ENCODE data around the gene ST3GAL3. TPM values are rescaled to one million over a fixed set of nuclear protein-coding genes. Genes with fewer than 3 reads are reported as not detected.

The ST3GAL3 gene
- total RNA-seq, 1 donor from 2014 or later, result 18.7 TPM

DNA sequence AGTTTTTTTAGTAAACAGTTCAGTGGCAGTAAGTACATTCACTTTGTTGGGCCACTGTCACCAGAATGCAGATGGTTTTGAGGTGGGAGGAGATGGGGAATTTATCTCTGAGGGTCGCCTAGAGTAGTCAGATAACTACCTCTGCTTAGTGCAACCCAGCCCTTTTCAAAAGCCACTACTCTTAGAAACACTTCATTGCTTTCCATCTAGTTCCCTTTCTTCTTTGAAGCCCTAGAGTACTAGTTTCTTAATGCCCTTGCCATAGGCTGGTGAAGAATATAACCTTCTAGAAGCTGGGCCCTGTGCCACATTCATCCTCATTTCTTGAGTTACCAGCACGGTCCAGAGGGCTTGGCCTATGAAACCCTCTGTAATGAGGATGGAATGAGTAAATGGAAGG, 28.4 kb upstream of the ST3GAL3 start:
- H3K4me1 ChIP-seq, result peaks cover 3% of the 10 kb centered on the region
- H3K27me3 ChIP-seq, result no peaks in the 10 kb centered on the region
- peaks cover 0 to 46% of the 10 kb centered on the region in 2 donors for H3K36me3 ChIP-seq
- no peak overlapping the region for H3K4me3 ChIP-seq
- no peak for DNase-seq (ENCODE audit: extremely low spot score in 2 of 2)
- no peak overlapping the region for H3K27ac ChIP-seq
- intact Hi-C loops (cut with DNase I), result no loop called here
- TF ChIP-seq POLR2A (IDR thresholded peaks at IDR 0.05) (no peak), POLR2AphosphoS5 (IDR thresholded peaks at IDR 0.05; ENCODE audit: insufficient read depth in 1 of 2, low read depth in 1 of 2) (no peak)
- TF ChIP-seq, protein P1, sequence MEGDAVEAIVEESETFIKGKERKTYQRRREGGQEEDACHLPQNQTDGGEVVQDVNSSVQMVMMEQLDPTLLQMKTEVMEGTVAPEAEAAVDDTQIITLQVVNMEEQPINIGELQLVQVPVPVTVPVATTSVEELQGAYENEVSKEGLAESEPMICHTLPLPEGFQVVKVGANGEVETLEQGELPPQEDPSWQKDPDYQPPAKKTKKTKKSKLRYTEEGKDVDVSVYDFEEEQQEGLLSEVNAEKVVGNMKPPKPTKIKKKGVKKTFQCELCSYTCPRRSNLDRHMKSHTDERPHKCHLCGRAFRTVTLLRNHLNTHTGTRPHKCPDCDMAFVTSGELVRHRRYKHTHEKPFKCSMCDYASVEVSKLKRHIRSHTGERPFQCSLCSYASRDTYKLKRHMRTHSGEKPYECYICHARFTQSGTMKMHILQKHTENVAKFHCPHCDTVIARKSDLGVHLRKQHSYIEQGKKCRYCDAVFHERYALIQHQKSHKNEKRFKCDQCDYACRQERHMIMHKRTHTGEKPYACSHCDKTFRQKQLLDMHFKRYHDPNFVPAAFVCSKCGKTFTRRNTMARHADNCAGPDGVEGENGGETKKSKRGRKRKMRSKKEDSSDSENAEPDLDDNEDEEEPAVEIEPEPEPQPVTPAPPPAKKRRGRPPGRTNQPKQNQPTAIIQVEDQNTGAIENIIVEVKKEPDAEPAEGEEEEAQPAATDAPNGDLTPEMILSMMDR (IDR thresholded peaks at IDR 0.05), result no peak
- H3K9me3 ChIP-seq, result no peaks in the 10 kb centered on the region

DNA sequence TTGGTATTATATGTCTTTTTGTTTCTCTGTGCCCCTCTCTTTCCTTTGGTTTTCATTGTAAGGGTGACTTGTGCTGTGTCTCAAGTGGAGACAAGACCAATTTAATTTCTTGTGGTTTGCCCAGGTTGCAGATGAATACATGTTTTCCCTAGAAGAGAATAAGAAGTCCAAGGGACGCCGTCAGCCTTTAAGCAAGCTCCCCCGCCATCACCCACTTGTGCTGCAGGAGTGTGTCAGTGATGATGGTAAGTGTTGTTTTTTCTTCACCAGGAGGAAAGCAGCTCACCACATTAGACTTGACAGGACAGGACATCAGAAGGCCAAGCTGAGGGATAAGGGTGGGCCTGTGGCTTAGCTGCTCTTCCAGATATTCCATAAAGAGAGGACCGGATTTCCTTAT, 23.8 kb upstream of the ST3GAL3 start:
- intact Hi-C loops (cut with DNase I), result no loop called here
- Histone ChIP-seq H3K9me3 (no peaks in the 10 kb centered on the region), H3K4me3 (no peak overlapping the region), H3K4me1 (peaks cover 6% of the 10 kb centered on the region), H3K27ac (no peak overlapping the region), H3K27me3 (no peaks in the 10 kb centered on the region), H3K36me3 (peaks cover 4 to 77% of the 10 kb centered on the region in 2 donors)
- no peak for TF ChIP-seq POLR2AphosphoS5 (IDR thresholded peaks at IDR 0.05; ENCODE audit: insufficient read depth in 1 of 2, low read depth in 1 of 2)
- no peak for TF ChIP-seq POLR2A (IDR thresholded peaks at IDR 0.05)
- TF ChIP-seq, protein P1 (IDR thresholded peaks at IDR 0.05), result no peak
- DNase-seq (ENCODE audit: extremely low spot score in 2 of 2), result no peak

DNA sequence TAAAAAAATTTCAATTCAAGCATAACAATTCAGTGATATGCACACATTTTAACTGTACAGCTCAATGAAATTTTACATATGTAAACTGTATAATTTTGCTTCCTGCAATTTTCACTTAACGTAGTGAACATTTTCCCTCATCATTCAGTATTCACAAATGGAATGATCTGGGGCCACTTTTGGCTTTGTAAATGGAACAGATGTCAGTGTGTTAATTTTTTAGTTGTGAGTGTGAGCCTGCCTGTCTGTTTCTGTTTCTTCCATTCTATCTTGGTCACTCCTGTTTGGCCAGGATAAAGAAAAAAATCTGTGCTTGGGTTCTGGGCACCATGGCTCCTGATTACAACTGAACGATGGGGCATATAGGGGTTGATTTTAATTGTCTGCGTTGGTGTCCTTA, 20.5 kb upstream of the ST3GAL3 start:
- intact Hi-C loops (cut with DNase I), result no loop called here
- Histone ChIP-seq H3K27me3 (no peaks in the 10 kb centered on the region), H3K4me3 (no peak overlapping the region), H3K27ac (no peak overlapping the region), H3K36me3 (peaks cover 7 to 91% of the 10 kb centered on the region in 2 donors), H3K4me1 (peaks cover 6% of the 10 kb centered on the region), H3K9me3 (no peaks in the 10 kb centered on the region)
- DNase-seq (ENCODE audit: extremely low spot score in 2 of 2), result no peak
- TF ChIP-seq POLR2A (IDR thresholded peaks at IDR 0.05), result no peak
- TF ChIP-seq, protein P1 (IDR thresholded peaks at IDR 0.05), result no peak
- no peak for TF ChIP-seq POLR2AphosphoS5 (IDR thresholded peaks at IDR 0.05; ENCODE audit: insufficient read depth in 1 of 2, low read depth in 1 of 2)

DNA sequence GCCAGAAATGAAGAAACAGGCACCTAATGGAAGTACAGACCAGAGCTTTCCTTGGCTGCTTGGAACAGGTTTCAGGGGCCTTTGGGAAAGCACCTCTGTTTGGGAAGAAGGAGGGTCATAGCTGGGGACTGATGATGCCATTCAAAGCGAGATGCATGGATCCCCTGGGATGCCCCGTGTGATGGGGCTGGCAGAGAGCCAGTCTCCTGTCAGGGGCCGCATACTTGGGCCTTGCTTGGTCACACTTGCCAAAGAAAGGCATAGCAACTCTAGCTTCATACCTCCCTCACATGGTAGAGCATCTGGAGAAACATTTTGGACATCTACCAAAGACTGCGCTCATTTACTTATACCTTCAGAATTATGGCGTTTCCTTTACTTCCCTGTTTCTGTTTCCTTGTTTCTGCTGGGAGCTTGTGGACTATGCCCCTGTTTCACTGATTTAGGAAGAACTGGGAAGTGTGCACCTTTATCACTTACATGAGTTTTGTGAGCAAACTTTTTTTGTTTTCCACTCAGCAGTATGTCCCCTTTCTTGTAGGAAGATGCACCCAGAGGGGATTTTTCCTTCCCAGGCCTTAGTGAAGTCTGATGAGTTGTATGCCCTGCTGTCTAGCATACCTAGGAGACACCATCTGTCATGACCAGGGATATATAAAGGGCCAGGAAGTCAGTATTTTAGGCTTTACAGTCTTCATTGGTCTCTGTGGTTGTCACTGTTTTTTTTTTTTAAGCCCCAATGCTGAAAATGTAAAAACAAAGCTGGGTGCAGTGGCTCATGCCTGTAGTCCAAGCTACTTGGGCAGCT, 19.8 kb upstream of the ST3GAL3 start:
- intact Hi-C loops (cut with DNase I), result no loop called here
- Histone ChIP-seq H3K36me3 (peaks cover 7 to 91% of the 10 kb centered on the region in 2 donors), H3K27me3 (no peaks in the 10 kb centered on the region), H3K4me3 (no peak overlapping the region), H3K27ac (no peak overlapping the region), H3K4me1 (peaks cover 6% of the 10 kb centered on the region), H3K9me3 (no peaks in the 10 kb centered on the region)
- TF ChIP-seq POLR2A (IDR thresholded peaks at IDR 0.05), result no peak
- no peak for TF ChIP-seq POLR2AphosphoS5 (IDR thresholded peaks at IDR 0.05; ENCODE audit: insufficient read depth in 1 of 2, low read depth in 1 of 2)
- TF ChIP-seq, protein P1 (IDR thresholded peaks at IDR 0.05), result no peak
- DNase-seq (ENCODE audit: extremely low spot score in 2 of 2), result no peak

DNA sequence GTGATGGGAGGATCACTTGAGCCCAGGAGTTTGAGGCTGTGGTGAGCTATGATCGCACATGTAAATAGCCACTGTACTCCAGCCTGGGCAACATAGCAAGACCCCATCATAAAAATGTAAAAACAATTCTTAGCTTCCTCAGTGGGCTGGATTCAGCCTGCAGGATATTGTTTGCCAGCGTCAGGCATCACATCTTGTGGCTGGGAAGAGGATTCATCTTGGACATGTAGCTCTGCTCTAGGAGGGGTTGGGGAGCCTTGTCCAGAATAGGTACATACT, 19.3 kb upstream of the ST3GAL3 start:
- intact Hi-C loops (cut with DNase I), result no loop called here
- Histone ChIP-seq H3K27me3 (no peaks in the 10 kb centered on the region), H3K4me3 (no peak overlapping the region), H3K4me1 (peaks cover 6% of the 10 kb centered on the region), H3K9me3 (no peaks in the 10 kb centered on the region), H3K36me3 (peaks cover 7 to 92% of the 10 kb centered on the region in 2 donors), H3K27ac (no peak overlapping the region)
- TF ChIP-seq POLR2A (IDR thresholded peaks at IDR 0.05), result no peak
- no peak for TF ChIP-seq POLR2AphosphoS5 (IDR thresholded peaks at IDR 0.05; ENCODE audit: insufficient read depth in 1 of 2, low read depth in 1 of 2)
- TF ChIP-seq, protein P1 (IDR thresholded peaks at IDR 0.05), result no peak
- no peak for DNase-seq (ENCODE audit: extremely low spot score in 2 of 2)

Measured in vagina (tissue), 2 donors.